K562 (cell line): ENCODE measurements around the gene TTC19. TPM values are rescaled to one million over a fixed set of nuclear protein-coding genes. Genes with fewer than 3 reads are reported as not detected.

Experiments
- ATAC-seq: fragments of 200-7000 bp; cut with Tn5 transposase; 3 replicates; pipeline ENCODE4 v1.9.1; 2020; ENCODE audit warnings: moderate library complexity
- BruUV-seq: library from RNA; stranded (reverse); fragments of 400-500 nt; replicated peaks from 2 replicates; lab custom pipeline; 2021; lab: Mats Ljungman, UMichigan
- CTCF ChIA-PET: fragments of 300-600 bp; formaldehyde crosslinking; extraction: SDS; loops from one replicate; lab custom pipeline; 2021; ENCODE audit warnings: low intra/inter-chr PET ratio; lab: Yijun Ruan, JAX
- POLR2A ChIA-PET: fragments of 300-600, 350-650 bp; sonication (Branson Sonifier 250); formaldehyde crosslinking; extraction: SDS; loops from one replicate; lab custom pipeline; 2021; ENCODE audit warnings: antibody characterized with exemption, inconsistent platforms; lab: Yijun Ruan, JAX
- DNase-seq, 4 experiments: peaks; one replicate each; pipeline versions ENCODE4 v3.0.0 to v3.0.0-alpha.2; 2011 to 2018; ENCODE audit warnings: low spot score in 3 of 4, mixed read lengths in 3 of 4; ENCODE audit errors: extremely low read depth in 1 of 4
- FAIRE-seq: peaks from 2 replicates; lab custom pipeline; 2011; peaks lifted over from hg19 to GRCh38; lab: Jason Lieb, UNC
- H2AFZ ChIP-seq: 2 replicates; pipeline ENCODE4 v1.6.0; 2011; ENCODE audit warnings: low read depth, low read length, control low read depth, inconsistent platforms
- H3K27ac ChIP-seq: fragments of 200-600 bp; 3 replicates; pipeline ENCODE4 v1.8.0; 2011; ENCODE audit warnings: low read depth, mild to moderate bottlenecking, control low read depth, inconsistent platforms, low read length, moderate library complexity, mixed read lengths; ENCODE audit errors: extremely low read depth
- H3K27me3 ChIP-seq, 2 experiments: fragments of 300-600 bp in 1 of 2; 2 replicates in 1 of 2; 3 replicates in 1 of 2; pipeline versions ENCODE4 v1.6.0 to v1.8.0; 2011; ENCODE audit warnings: inconsistent platforms in 2 of 2, low read length in 2 of 2, mild to moderate bottlenecking in 1 of 2, mixed read lengths in 1 of 2, moderate library complexity in 1 of 2; ENCODE audit not compliant: control insufficient read depth in 2 of 2, insufficient read depth in 2 of 2
- H3K36me3 ChIP-seq: fragments of 300-600 bp; 3 replicates; pipeline ENCODE4 v1.8.0; 2011; ENCODE audit warnings: mild to moderate bottlenecking, low read length, inconsistent platforms; ENCODE audit not compliant: control insufficient read depth, insufficient read depth
- H3K4me1 ChIP-seq, 2 experiments: fragments of 200-600 bp in 1 of 2; replicated peaks in 1 of 2; 2 replicates in 1 of 2; 3 replicates in 1 of 2; pipeline versions ENCODE4 v1.5.1 to v1.8.0; 2011; ENCODE audit warnings: inconsistent platforms in 2 of 2, low read length in 2 of 2, mild to moderate bottlenecking in 1 of 2, mixed read lengths in 1 of 2, moderate library complexity in 1 of 2; ENCODE audit not compliant: control insufficient read depth in 2 of 2, insufficient read depth in 2 of 2
- H3K4me2 ChIP-seq: 2 replicates; pipeline ENCODE4 v1.6.1; 2011; ENCODE audit warnings: low read length, control low read depth, inconsistent platforms, mixed read lengths; ENCODE audit not compliant: insufficient read depth
- H3K4me3 ChIP-seq: fragments of 200-600 bp; sonication (generic), shearing (Covaris generic); 2 replicates; pipeline ENCODE4 v1.5.1; 2016; ENCODE audit warnings: control low read depth, inconsistent platforms
- H3K79me2 ChIP-seq: fragments of 200-600 bp; 3 replicates; pipeline ENCODE4 v1.8.0; 2011; ENCODE audit warnings: low read length, inconsistent platforms; ENCODE audit not compliant: control insufficient read depth, insufficient read depth
- H3K9ac ChIP-seq, 2 experiments: 2 replicates each; pipeline versions ENCODE4 v1.6.0 to v1.6.1; 2011; ENCODE audit warnings: low read depth in 2 of 2, low read length in 2 of 2, control low read depth in 1 of 2, inconsistent platforms in 1 of 2, mild to moderate bottlenecking in 1 of 2, mixed read lengths in 1 of 2; ENCODE audit not compliant: insufficient read depth in 1 of 2
- H3K9me1 ChIP-seq: one replicate; pipeline ENCODE4 v1.6.0; 2011; ENCODE audit warnings: inconsistent platforms, mild to moderate bottlenecking, low read length, moderate library complexity; ENCODE audit not compliant: control insufficient read depth, insufficient read depth
- H3K9me3 ChIP-seq: replicated peaks from 2 replicates; pipeline ENCODE4 v1.5.1; 2011; ENCODE audit warnings: low read depth, low read length, inconsistent platforms; ENCODE audit not compliant: control insufficient read depth, insufficient read depth
- H4K20me1 ChIP-seq: replicated peaks from 2 replicates; pipeline ENCODE4 v1.6.1; 2011; ENCODE audit warnings: low read length, inconsistent platforms, mixed read lengths; ENCODE audit not compliant: control insufficient read depth, insufficient read depth
- HDAC2 ChIP-seq: fragments of 450-650 bp; IDR thresholded peaks from 2 replicates; pipeline ENCODE4 v1.6.1; 2016; ENCODE audit warnings: mild to moderate bottlenecking
- ID3 ChIP-seq, 2 experiments: fragments of 250-450 bp in 1 of 2; fragments of 450-650 bp in 1 of 2; sonication (Bioruptor Pico) in 1 of 2; IDR thresholded peaks; 2 replicates each; pipeline versions ENCODE4 v1.6.1 to v1.8.0; 2016 to 2021; ENCODE audit warnings: mild to moderate bottlenecking in 2 of 2, moderate library complexity in 2 of 2, missing compliant biosample characterization in 1 of 2, missing genetic modification characterization in 1 of 2
- IFI16 ChIP-seq: fragments of 250-450 bp; sonication (Bioruptor Pico); IDR thresholded peaks from 2 replicates; pipeline ENCODE4 v2.1.2; 2022; ENCODE audit warnings: mild to moderate bottlenecking, inconsistent platforms
- MCM2 ChIP-seq: fragments of 450-650 bp; IDR thresholded peaks from 2 replicates; pipeline ENCODE4 v1.6.1; 2017; ENCODE audit warnings: low read depth, mild to moderate bottlenecking
- MEIS2 ChIP-seq: fragments of 450-650 bp; IDR thresholded peaks from 2 replicates; pipeline ENCODE4 v1.6.1; 2014; ENCODE audit warnings: mild to moderate bottlenecking; ENCODE audit not compliant: partially characterized antibody
- MXI1 ChIP-seq: IDR thresholded peaks from 2 replicates; pipeline ENCODE4 v1.6.1; 2011; ENCODE audit warnings: low read depth, mild to moderate bottlenecking, improper control_type of control experiment, low read length
- SPI1 ChIP-seq: IDR thresholded peaks from 2 replicates; pipeline ENCODE4 v1.6.1; 2011; ENCODE audit warnings: low read depth, low read length, control low read depth, borderline replicate concordance
- TEAD1 ChIP-seq, 2 experiments: fragments of 450-650 bp in 1 of 2; sonication (generic) in 1 of 2; formaldehyde crosslinking; IDR thresholded peaks; 2 replicates each; pipeline versions ENCODE4 v1.4.0 to v1.8.0; 2020 to 2022; ENCODE audit warnings: mild to moderate bottlenecking in 2 of 2, missing genetic modification reagents in 1 of 2
- YY1 ChIP-seq, 3 experiments: IDR thresholded peaks; 2 replicates each; pipeline ENCODE4 v1.6.1; 2011; ENCODE audit warnings: low read length in 2 of 3, mild to moderate bottlenecking in 2 of 3, moderate library complexity in 2 of 3, borderline replicate concordance in 1 of 3, control low read depth in 1 of 3, low read depth in 1 of 3; ENCODE audit not compliant: insufficient read depth in 3 of 3, insufficient replicate concordance in 2 of 3, control insufficient read depth in 1 of 3, insufficient read length in 1 of 3; ENCODE audit errors: extremely low read depth in 1 of 3
- ZNF133 ChIP-seq: fragments of 250-450 bp; sonication (Bioruptor Pico); IDR thresholded peaks from 2 replicates; pipeline ENCODE4 v1.4.0; 2020; ENCODE audit warnings: mild to moderate bottlenecking
- ZNF444 ChIP-seq: fragments of 250-450 bp; sonication (Bioruptor Pico); IDR thresholded peaks from 2 replicates; pipeline ENCODE4 v1.4.0; 2020; ENCODE audit warnings: mild to moderate bottlenecking, moderate library complexity
- ZNF512 ChIP-seq: IDR thresholded peaks from 2 replicates; pipeline ENCODE4 v1.6.1; 2016; ENCODE audit warnings: missing genetic modification characterization, missing compliant biosample characterization
- ZNF551 ChIP-seq: fragments of 250-450 bp; sonication (Bioruptor Pico); IDR thresholded peaks from 2 replicates; pipeline ENCODE4 v1.5.0; 2021; ENCODE audit warnings: mild to moderate bottlenecking, moderate library complexity
- ZNF586 ChIP-seq: fragments of 450-650 bp; formaldehyde crosslinking; conservative IDR thresholded peaks from 2 replicates; pipeline ENCODE4 v1.4.0; 2020; ENCODE audit warnings: mild to moderate bottlenecking, moderate library complexity
- ZNF696 ChIP-seq: fragments of 250-450 bp; sonication (Bioruptor Pico); conservative IDR thresholded peaks from 2 replicates; pipeline ENCODE4 v1.4.0; 2020; ENCODE audit warnings: mild to moderate bottlenecking, moderate library complexity
- ZNF79 ChIP-seq: fragments of 250-450 bp; sonication (Bioruptor Pico); IDR thresholded peaks from 2 replicates; pipeline ENCODE4 v1.4.0; 2020; ENCODE audit warnings: low read depth, mild to moderate bottlenecking, moderate library complexity
- WGBS: fragments of 100-300 bp; shearing (Covaris generic); methylation state at CpG from one replicate; pipeline ENCODE4 v1.1.6; 2016; ENCODE audit warnings: low coverage, mixed read lengths; ENCODE audit not compliant: insufficient coverage; ENCODE audit errors: missing lambda C conversion rate; 5-methylcytosine and 5-hydroxymethylcytosine counted together
- in situ Hi-C: fragments of 300-500 bp; cut with MboI; formaldehyde crosslinking; loops from 4 replicates; pipeline ENCODE4 v1.15.0; 2018; ENCODE audit warnings: inconsistent platforms, mixed read lengths
- intact Hi-C: fragments of 100-400 bp; cut with micrococcal nuclease; formaldehyde crosslinking; loops from 2 replicates; pipeline ENCODE4 v1.14.2; 2022
- polyA plus RNA-seq, 8 experiments: library from polyadenylated mRNA; depleted of rRNA in 4 of 8; stranded (reverse) in 5 of 8; unstranded in 3 of 8; fragments of >200 nt; fragmentation: Nextera tagmentation in 2 of 8; fragmentation: Illumina TruSeq in 1 of 8; extraction: Ambion mirVana in 2 of 8; extraction: Trizol in 1 of 8; gene quantifications; 2 replicates each; pipeline versions ENCODE4 v1.2.1 to v1.2.3, GENCODE V29; 2011 to 2014; ENCODE audit warnings: inconsistent platforms in 1 of 8, missing spikeins in 1 of 8
- total RNA-seq, 7 experiments: library from RNA; depleted of rRNA in 6 of 7; stranded (reverse); fragments of >200 nt in 6 of 7; fragmentation: Illumina TruSeq in 2 of 7; extraction: Trizol in 2 of 7; gene quantifications; 2 replicates each; pipeline versions ENCODE4 v1.2.1 to v1.2.3, GENCODE V29; 2011 to 2021; ENCODE audit warnings: low replicate concordance in 1 of 7
- TF ChIP-seq, protein P1 (sequence below), 2 experiments: IDR thresholded peaks in 1 of 2; conservative IDR thresholded peaks in 1 of 2; 2 replicates each; pipeline ENCODE4 v1.6.1; 2016; ENCODE audit warnings: low read depth in 2 of 2, mild to moderate bottlenecking in 1 of 2, missing compliant biosample characterization in 1 of 2, missing genetic modification characterization in 1 of 2, moderate library complexity in 1 of 2

Gene TTC19
- total and polyA plus RNA-seq, 9 of the 15 experiments (the other 6 are each of a cell fraction or from before 2014, with no cell fraction given), result 8.1 to 60.8 (median 25.3) TPM

DNA sequence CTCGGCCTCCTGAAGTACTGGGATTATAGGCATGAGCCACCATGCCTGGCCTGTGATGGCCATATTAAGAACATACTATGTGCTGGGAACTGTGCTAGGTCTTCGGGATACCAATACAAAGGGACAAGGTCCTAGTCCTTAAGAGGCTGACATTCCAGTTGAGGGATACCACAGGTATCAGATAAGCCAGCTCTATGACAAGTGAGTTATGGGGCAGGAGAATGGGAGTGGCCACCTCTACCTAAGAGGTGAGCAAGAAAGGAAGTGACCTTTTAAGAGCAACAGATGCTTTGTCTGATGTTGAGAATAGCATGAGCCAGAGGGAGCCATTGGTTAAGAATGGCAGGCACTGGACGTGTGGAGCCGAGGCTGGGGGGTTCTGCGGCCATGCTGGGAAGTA, 27.7 kb upstream of the TTC19 start:
- peak; percentile 61 for FAIRE-seq
- H2AFZ ChIP-seq, result no peak overlapping the region
- no peak overlapping the region for H3K4me3 ChIP-seq
- intact Hi-C loops (no loop called here), in situ Hi-C loops (loop anchor here (25.0 kb wide), 1 partner anchor 710 kb away; the partner anchor contains the start of gene PMP22)
- WGBS, result 49% methylated on average over 5 of the region's 5 CpGs
- peak in 2 of 4 experiments; percentile 23 to 41 for DNase-seq
- H3K27ac ChIP-seq, result peak overlapping the region; percentile 30; the same call in 1 of the 3 replicates
- H3K4me1 ChIP-seq, result peaks cover 19 to 35% of the 10 kb centered on the region in 2 experiments
- peaks cover 44% of the 10 kb centered on the region for H3K79me2 ChIP-seq
- no peaks in the 10 kb centered on the region for H3K9me1 ChIP-seq
- ATAC-seq, result peak; percentile 70
- no peaks in the 10 kb centered on the region for H3K27me3 ChIP-seq
- POLR2A ChIA-PET, result interaction anchor here (0.9 to 1.3 kb wide), 2 partner anchors 8 to 14 kb away, joined by 3 to 4 read pairs; no protein-coding TSS in a partner anchor
- no peak overlapping the region; a peak in 1 of 4 replicates for H3K9ac ChIP-seq
- CTCF ChIA-PET, result no interaction called here
- H3K4me2 ChIP-seq, result peak overlapping the region; percentile 43; the same call in 1 of the 2 replicates
- no peaks in the 10 kb centered on the region for H4K20me1 ChIP-seq
- BruUV-seq, result no TSS peak
- peaks cover 24% of the 10 kb centered on the region; the same call in 2 of the 3 replicates for H3K36me3 ChIP-seq
- no peaks in the 10 kb centered on the region for H3K9me3 ChIP-seq
- TF ChIP-seq IFI16 (CRISPR knock-in tag) (no peak), ZNF444 (CRISPR knock-in tag) (no peak), MXI1 (no peak), SPI1 (peak; percentile 35; the same call in 1 of the 2 replicates), ZNF551 (no peak), MEIS2 (peak; percentile 83), ID3 (CRISPR knock-in tag; IDR thresholded peaks at IDR 0.05) (no peak), ID3 (tag; IDR thresholded peaks at IDR 0.05) (peak; percentile 46; the same call in 1 of the 2 replicates), ZNF133 (CRISPR knock-in tag) (no peak), ZNF79 (CRISPR knock-in tag) (no peak), ZNF586 (CRISPR knock-in tag) (no peak), YY1 (IDR thresholded peaks at IDR 0.05; ENCODE audit: borderline replicate concordance in 1 of 3, control insufficient read depth in 1 of 3, extremely low read depth in 1 of 3, insufficient read depth in 3 of 3, insufficient read length in 1 of 3, insufficient replicate concordance in 2 of 3, low read depth in 1 of 3, low read length in 2 of 3) (peak in 1 of 3 experiments; percentile 5), HDAC2 (no peak), ZNF696 (no peak), TEAD1 (CRISPR knock-in tag; IDR thresholded peaks at IDR 0.05) (0 out of 4 replicates have a peak, but pooled peaks of 1 of the 2 experiments have one; percentile 59), ZNF512 (tag) (no peak), MCM2 (no peak)
- TF ChIP-seq, protein P1, sequence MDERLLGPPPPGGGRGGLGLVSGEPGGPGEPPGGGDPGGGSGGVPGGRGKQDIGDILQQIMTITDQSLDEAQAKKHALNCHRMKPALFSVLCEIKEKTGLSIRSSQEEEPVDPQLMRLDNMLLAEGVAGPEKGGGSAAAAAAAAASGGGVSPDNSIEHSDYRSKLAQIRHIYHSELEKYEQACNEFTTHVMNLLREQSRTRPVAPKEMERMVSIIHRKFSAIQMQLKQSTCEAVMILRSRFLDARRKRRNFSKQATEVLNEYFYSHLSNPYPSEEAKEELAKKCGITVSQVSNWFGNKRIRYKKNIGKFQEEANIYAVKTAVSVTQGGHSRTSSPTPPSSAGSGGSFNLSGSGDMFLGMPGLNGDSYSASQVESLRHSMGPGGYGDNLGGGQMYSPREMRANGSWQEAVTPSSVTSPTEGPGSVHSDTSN (CRISPR knock-in tag; IDR thresholded peaks at IDR 0.05; ENCODE audit: low read depth), result no peak
- TF ChIP-seq, protein P1 (tag; conservative IDR thresholded peaks at IDR 0.05; ENCODE audit: low read depth), result no peak
